NOMO-1 treated with DMSO at 0.1 percent for 48 hours (cell line): ENCODE measurements around the gene FH.
A peak's percentile ranks its signal among the peaks of the same experiment; 100 is the strongest.

ENCODE experiments used
- DNase-seq: peaks from one replicate; lab custom pipeline; 2025; ENCODE audit not compliant: unreplicated experiment; lab: John Stamatoyannopoulos, UW

The FH gene

GRCh38 chr1:241525026-241525425, 5.5 kb upstream of the FH start:
- no peak for DNase-seq

GRCh38 chr1:241521718-241522117, 2.2 kb upstream of the FH start:
- no peak for DNase-seq

DNA sequence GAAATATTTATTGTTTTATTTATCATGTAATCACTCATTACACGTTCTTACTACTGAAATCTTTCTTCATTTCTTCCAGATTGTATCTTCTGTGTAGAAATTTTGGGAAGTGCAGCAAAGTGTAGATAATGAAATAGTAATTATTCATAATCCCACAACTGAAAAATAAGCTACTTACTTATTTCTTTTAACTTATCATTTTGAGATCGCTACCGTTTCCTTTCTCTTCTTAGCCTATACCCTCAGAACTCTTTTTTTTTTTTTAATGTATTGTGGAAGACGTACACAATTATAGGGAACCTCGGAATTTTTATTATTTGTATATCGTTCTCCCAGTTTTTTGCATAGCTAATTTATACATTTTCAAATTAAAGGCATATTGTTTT, 518 bp upstream of the FH start:
- DNase-seq = no peak

DNA sequence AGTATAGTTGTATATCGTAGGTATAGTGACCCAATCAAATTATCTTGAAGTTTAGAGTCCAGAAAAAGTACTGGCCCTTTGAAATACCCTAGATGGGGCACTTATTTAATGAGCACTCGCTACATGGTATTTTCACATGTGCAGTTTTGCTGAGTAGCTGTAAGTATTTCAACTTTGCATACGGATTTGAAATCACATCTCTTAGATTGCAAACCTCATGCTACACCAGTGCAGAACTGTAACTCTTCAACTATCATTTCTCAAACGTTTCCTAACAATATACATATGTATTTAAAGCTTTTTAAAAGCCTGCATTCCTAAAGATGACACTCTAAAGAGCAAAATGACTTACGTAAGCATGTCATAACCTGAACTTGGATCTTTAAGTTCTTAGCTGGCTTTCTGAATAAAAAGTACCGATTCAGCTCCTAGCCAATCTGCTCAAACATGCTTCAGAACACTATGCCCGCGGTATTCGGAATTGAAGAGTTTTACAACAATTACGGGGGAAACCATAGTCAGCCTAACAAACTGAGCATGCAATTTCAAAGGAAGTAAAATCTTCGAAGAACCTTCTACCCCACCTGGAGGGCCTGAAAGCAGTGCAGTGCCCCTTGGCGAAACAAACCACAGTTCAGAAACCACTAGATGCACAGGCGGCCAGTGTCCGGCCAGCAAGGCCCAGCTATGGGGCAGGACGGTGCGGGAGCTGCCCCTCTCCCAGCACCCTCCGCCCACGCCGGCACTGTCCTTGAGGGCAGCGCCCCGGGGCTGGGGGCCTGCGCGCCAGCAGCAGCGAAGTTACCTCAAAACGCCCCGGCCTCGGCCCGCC, 863 bp downstream of the FH start:
- DNase-seq = no peak

- no peak for DNase-seq
Observed at GRCh38 chr1:241513378-241513777, 6.2 kb downstream of the FH start.

DNA sequence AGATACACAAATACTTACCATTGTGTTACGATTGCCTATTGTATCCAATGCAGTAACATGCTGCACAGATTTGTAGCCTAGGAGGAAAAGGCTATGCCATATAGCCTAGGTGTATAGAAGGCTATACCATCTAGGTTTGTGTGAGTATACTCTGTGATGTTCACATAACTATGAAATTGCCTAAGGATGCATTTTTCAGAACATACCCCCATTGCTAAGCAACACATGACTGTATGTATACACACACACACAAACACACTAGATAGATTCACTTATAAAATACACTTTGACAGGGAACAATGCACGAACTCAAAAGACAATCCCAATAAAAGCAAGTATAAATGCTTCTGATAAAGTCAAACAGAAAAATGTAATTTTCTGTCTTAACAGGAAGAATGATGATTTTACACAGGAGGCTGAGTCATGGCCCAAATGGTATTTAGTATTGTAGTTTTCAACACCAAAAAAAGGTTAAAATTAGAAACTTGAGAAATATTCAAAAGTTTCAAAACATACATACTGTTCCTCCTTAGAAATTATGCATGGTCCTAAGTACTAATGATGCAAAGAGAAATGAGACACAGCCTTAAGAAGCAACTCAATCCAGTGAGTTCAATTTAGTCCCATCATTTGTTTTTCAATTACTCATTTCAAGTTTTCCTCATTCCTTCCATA, 12.2 kb downstream of the FH start:
- DNase-seq = peak; percentile 62

DNA sequence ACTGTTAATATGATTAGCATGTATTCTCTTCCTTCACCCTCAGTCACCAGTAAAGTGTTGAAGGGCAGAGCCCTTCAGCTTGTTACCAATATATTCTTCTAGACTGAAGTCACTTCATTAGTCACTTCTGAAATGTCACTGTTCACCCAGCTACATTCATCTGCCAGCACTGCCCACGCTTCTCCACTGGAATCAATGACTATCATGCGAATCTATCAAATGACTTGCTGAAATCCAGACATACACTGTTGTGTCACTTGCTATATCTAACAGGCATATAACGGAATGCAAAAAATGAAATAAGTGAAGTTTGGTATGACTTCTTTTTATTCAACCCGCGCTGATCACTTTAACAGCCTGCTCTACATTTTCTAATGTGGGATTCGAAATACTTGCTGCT, 16.1 kb downstream of the FH start:
- no peak for DNase-seq

DNA sequence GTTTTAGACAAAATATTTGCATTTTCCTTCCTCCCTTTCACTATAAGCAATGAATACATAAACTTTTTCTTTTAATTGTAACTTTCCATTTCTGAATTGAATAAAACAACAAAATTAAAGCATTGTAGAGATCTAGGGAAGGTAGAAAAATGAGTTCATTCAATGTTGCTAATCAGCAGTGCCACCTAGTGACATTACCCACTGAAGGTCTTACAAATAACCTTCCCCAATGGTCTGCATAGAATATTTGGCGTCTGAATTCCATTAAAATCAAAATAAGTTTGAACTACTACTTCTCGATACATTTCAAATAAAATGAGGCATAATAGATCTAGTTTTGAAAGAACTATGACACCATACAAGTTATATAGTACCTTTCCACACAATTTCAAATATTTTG, 19.6 kb downstream of the FH start:
- no peak for DNase-seq

DNA sequence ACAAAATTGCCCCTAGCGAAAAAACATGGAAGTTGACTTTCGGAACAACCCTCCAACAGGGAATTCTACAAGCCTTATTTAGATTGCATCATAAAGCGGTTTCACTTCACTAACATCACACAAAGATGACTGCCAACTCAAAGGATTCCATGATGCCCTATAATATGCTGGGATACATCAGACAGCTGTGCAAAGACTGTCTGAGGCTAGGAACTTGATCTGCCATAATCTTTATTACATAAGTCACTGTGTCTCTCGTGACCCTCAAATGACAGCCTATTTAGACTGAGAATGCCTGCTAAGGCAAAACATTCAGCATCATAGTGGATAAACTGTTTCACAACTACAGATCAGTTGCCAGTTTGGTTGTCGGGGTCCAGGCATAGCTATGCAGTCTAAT, 23.8 kb downstream of the FH start:
- DNase-seq = no peak

- DNase-seq = no peak
Observed at GRCh38 chr1:241488739-241489138, 30.8 kb downstream of the FH start.

DNA sequence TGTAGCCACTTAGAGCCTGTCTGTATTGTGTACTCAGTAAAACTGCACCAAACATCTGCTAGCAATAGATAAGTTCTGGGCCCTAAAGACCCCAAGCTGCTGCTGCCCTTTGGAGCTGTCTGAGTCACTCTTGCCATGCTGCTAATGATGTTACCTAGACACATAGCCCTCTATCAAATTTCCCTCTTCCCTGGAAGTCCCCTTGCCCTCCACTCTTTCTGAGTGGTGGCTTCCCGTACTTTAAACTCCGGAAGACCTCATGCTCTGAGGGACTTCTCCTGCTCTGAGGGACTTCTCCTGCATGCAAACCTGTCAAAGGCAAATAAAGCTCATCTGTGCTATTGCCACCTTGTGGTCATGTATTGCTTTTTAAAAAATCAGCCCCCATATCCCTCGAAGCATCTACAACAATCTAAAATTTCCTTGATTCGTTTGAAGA, 34.0 kb downstream of the FH start:
- DNase-seq = no peak

GRCh38 chr1:241485145-241485544, 34.4 kb downstream of the FH start:
- no peak for DNase-seq

- no peak for DNase-seq
Observed at GRCh38 chr1:241482761-241483250, 36.7 kb downstream of the FH start.

DNA sequence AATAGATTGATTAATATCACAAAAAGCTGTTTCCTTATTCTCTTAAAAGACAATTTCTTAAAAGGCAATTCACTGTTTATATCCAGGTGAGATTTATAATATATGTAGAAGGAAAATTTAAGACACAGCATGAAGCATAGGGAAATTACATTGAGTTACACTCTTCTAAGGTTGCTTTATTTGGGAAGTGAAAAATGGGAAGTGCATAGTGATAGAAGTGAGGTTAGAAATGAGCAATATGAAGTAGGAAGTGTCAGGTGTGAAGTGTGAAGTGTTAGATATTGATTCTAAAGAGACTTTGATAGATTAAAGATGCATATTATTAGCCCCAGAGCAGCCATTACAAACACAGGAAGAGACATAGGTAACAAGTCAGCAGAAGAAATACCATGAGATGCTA, 40.3 kb downstream of the FH start:
- DNase-seq = peak; percentile 7

DNA sequence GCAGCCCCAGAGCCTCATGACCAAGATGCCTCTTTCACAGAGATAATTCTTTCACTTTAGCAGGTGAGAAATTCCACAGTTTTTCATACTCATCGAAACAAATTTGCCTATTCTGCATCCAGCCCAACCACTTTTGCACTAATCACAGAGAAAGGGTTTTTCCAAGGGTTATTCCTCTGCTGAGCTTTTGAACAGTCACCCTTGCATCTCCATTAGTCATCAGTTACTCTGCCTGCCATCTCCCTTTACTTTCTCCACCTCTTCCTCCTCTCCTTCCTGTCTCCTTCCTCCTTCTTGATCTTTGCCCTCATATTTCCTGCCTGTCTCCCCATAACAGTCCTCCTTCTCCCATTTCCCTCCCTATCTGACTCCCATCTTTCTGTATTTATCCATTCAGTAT, 43.9 kb downstream of the FH start:
- no peak for DNase-seq

DNA sequence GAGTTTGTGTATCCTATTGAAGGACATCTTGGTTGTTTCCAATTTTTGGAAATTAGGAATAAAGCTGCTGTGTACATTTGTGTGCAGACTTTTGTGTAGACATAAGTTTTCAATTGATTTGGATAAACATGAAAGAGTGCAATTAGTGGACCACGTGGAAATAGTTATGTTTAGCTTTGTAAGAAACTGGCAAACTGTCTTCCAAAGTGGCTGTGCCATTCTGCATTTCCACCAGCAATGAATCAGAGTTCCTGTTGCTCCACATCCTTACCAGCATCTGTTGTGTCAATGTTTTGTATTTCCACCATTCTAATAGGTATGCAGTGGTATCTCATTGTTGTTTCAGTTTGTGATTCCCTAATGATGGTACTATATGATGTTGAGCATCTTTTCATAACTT, 46.5 kb downstream of the FH start:
- no peak for DNase-seq

DNA sequence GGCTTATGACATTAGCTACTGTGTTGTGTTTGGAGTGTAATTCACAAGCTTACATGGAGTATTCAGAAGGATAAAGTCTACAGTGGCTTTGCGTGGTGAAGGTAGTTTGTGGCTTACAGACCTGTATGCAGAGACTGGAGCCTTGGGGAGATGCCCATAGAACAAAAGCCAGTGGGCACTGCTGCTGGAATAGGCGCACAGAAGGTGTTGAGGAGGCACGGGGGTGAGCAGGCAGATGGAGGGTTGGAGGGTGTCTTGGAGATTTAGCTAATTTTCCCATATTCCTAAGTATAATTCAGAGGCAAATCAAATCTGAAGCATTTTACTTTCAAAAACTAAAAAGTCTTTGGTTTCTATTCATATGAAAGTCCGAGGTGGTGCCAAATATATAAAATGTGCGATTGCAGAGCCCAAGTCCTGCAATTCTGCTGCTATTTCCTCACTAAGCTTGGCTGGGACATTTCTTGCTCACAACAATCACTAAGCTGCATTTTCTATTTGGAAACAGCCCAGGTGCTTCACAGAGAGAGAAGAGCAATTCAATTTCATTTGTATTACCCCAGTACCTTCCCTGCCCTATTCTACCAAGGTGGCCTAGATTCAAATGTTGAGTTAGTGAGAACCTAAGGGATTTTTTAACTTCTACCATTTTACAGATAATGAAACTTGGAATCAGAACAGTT, 48.5 kb downstream of the FH start:
- DNase-seq = no peak

DNA sequence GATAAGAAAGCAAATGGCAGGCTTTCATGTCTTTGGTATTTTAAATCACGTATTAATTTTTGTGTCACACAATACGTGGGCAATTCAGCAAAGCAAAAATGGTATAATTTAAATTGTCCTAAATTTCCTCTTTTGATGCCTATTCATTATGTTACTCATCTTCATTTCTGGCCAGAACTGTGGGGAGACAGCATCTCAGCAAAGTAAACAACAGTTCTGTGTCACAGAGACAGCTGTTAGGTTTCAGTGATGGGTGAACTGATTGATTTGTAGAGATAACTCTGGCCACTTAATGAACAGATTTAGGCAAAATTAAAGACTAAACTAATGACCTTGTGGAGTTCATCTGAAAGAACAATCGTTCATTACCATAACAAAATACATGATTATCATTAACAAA, 49.2 kb downstream of the FH start:
- no peak for DNase-seq

DNA sequence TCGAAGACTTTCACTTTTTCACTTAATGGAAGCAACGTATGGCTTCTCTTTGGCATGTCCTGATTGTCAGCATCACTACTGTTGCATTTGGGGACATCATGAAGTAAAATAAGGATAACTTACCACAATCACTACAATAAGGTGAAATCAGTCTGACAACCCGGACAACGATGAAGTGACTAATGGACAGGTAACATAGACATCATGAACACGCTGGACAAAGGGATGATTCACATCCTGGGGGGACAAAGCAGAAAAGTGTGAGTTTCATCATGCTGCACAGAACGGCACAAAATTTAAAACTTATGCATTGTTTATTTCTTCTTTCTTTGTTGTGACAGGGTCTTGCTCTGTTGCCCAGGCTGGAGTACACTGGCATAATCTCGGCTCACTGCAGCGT, 53.9 kb downstream of the FH start:
- DNase-seq = no peak

GRCh38 chr1:241464985-241465384, 54.6 kb downstream of the FH start:
- DNase-seq = no peak

DNA sequence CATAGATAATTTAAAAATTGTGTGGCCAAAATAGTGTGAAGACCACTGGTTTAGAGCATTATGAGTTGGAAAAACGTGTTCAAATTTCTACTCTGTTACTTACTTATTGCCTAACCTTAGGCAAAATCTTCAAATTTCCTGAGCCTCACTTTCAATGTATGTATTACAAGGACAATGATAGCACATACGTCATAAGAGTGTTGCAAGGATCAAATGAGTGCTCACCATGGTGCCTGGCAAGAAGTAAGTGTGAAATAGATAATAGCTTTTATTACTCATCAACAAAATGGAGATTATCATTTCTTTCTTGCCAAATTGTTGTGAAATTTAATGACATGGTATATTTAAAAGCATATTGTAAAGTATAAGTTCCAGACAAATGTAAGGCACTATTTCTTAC, 57.2 kb downstream of the FH start:
- no peak for DNase-seq
